Adrenal gland (tissue), 5 donors: ENCODE measurements around the gene GATD1.

Experiments
- CTCF ChIP-seq, 6 experiments: fragments of 450-650 bp in 4 of 6; fragments of 200-600 bp in 2 of 6; sonication (generic) in 1 of 6; IDR thresholded peaks; 1 replicate in 5 of 6; 2 replicates in 1 of 6; pipeline versions ENCODE4 v1.5.1 to v1.8.0; 2016 to 2021; ENCODE audit warnings: antibody characterized with exemption in 6 of 6, mild to moderate bottlenecking in 2 of 6, moderate library complexity in 1 of 6
- POLR2A ChIP-seq, 2 donors: fragments of 450-650 bp; IDR thresholded peaks; one replicate each; pipeline ENCODE4 v1.6.1; 2017; ENCODE audit warnings: antibody characterized with exemption in 2 of 2, mild to moderate bottlenecking in 2 of 2, moderate library complexity in 1 of 2
- donor health status: DM: no; HTN: no; CAD: no.

DNA sequence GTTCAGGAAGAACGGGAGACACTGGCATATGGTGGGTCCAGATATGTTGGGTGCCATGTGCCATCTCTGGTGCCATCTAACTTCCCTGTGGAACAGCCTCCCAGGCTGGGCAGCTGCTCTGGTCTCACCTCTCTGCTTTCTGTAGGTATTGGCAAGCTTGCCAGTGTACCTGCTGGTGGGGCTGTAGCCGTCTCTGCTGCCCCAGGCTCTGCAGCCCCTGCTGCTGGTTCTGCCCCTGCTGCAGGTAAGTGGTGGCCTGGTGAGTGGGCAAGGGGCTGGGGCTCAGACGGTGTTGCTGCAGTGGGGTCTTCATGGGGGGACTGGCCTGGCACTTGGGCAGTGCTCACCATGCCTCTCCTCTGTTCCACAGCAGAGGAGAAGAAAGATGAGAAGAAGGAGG lies 35.1 kb upstream of the GATD1 start:
- TF ChIP-seq CTCF (IDR thresholded peaks at IDR 0.05) (no peak), POLR2A (IDR thresholded peaks at IDR 0.05) (no peak)
